Fibroblast of the aortic adventitia (primary cell): ENCODE measurements around the gene ZNF214. TPM values are rescaled to one million over a fixed set of nuclear protein-coding genes. Genes with fewer than 3 reads are reported as not detected.

Experiments used
- DNase-seq: peaks from one replicate; pipeline ENCODE4 v3.0.0-alpha.2; 2010; ENCODE audit warnings: low read depth
- H3K4me3 ChIP-seq: 2 replicates; pipeline ENCODE4 v1.5.1; 2011; ENCODE audit warnings: low read depth, mild to moderate bottlenecking, control low read depth, low read length, moderate library complexity
- CTCF ChIP-seq: IDR thresholded peaks from 2 replicates; pipeline ENCODE4 v1.5.1; 2011; ENCODE audit warnings: mild to moderate bottlenecking, low read length, control low read depth, inconsistent platforms; ENCODE audit not compliant: insufficient read depth
- total RNA-seq: library from RNA; depleted of rRNA; stranded (reverse); fragments of >200 nt; gene quantifications from 2 replicates; pipeline ENCODE4 v1.2.3, GENCODE V29; 2012; ENCODE audit warnings: low replicate concordance

Gene ZNF214
- total RNA-seq = 2.9 and 5.2 TPM in 2 replicates

DNA sequence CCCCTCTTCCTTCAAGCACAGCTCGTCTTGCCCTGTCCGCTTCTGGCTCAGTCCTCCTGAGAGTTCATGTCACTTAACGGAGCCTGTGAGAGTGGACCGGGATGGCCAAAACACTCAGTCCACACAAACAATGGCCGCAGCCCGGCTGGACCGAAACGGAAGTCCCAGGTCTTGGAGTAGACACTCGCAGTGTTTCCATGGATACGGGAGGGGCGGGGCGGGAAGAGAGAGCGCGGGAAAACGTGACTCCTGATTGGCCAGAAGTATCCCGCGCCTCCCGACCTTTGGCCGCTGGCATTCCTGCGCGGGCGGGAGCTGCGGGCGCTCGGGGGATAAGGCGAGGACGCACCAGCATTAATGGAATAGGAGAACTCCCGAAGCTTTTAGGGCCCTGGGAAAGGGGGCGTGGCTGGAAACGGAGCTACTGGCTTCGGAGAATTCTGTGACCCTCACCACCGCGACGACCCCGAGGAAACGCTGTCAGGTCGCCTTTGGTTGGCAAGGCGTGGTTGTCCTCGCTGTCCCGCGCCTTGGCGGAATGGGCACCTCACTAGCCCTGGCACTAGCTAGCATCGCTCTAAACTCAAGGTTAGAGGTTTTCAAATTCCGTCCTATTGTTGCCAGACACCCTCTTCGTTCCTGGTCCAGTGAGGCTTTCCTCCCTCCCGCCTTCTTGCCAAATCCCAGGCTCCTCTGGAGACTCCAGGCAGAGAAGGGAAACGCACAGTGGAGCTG lies at the start of gene ZNF214, which contains the start of gene NLRP14:
Gene ZNF214 (minus strand): TSS at position 164 of the 735 bp plus-strand sequence. CDS start 17,511 bp downstream, outside the sequence.
Gene NLRP14 (plus strand): TSS at position 297 of the 735 bp plus-strand sequence. CDS start 18,108 bp downstream, outside the sequence.
- peak; percentile 92 for DNase-seq
- TF ChIP-seq CTCF = no peak
- peak within 1 kb of the TSS; percentile 77 for H3K4me3 ChIP-seq

- DNase-seq = no peak
- TF ChIP-seq CTCF = no peak
- no peak overlapping the region for H3K4me3 ChIP-seq
Observed at GRCh38 chr11:7062534-7062933, 42.4 kb upstream of the ZNF214 start.

- TF ChIP-seq CTCF = no peak
- DNase-seq = peak; percentile 70
- H3K4me3 ChIP-seq = no peak overlapping the region
Observed at GRCh38 chr11:7060868-7061267, 40.7 kb upstream of the ZNF214 start.

- no peak for TF ChIP-seq CTCF
- H3K4me3 ChIP-seq = no peak overlapping the region
- DNase-seq = peak; percentile 6
Observed at GRCh38 chr11:7057641-7058040, 37.5 kb upstream of the ZNF214 start.

DNA sequence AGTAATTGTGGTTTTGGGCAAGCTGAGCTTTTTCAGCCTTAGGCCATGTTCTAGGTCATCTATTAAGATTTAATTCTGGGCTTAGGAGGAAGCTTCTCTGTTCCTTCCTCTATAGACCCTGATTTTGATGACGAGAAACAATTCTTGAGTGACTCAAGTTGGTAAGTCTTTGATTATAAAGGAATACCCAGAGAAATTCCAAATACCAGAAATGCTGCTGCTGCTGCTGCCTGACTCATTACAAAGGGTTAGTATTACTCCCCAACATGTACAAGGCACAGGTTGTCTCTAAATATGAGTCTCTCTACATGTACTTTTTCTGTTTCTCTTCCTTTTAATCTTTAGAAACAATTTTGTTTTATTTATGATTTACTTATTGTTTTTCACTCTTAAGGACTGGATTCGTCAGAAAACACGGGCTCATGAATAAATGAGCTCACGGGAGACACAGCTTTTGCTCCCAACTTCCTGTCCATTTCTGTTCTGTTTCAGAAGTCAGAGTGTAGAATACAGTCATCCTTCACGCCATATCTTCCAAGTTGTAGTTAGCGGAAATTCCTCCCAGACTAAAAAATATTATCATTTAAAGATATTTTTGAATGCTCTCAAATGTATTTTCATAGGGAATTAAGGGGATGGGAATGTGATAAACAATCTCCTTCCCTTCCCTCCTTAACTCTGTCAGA lies 36.8 kb upstream of the ZNF214 start:
- no peak overlapping the region for H3K4me3 ChIP-seq
- TF ChIP-seq CTCF = no peak
- peak; percentile 35 for DNase-seq

DNA sequence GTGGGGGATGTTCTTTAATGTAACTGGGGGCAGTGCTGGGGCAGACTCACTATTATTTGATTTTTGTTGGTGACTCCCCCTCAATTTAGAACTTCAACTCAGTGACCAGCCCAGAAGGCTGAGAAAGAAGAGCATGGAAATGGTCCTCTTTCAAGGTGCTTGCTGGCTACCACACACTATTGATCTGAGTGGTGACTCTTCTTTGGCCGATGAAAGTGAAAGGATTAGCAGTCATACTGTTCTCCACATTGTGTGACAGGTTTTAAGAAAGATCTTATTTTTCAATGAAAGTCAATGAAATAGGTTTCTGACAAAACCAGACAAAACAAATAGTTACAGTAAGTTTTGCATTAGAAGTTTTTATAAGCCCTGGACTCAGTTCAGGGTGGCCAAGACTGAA lies 30.0 kb upstream of the ZNF214 start:
- H3K4me3 ChIP-seq = no peak overlapping the region
- DNase-seq = no peak
- no peak for TF ChIP-seq CTCF
